K562 (cell line): ENCODE results near the gene MAGI1. TPM values are rescaled to one million over a fixed set of nuclear protein-coding genes. Genes with fewer than 3 reads are reported as not detected.
A peak's percentile ranks its signal among the peaks of the same experiment; 100 is the strongest.

Source experiments
- CTCF ChIP-seq, 3 experiments: IDR thresholded peaks in 2 of 3; conservative IDR thresholded peaks in 1 of 3; 2 replicates each; pipeline ENCODE4 v1.5.1; 2011 to 2012; ENCODE audit warnings: low read length in 3 of 3, mild to moderate bottlenecking in 3 of 3, control low read depth in 2 of 3, improper control_type of control experiment in 1 of 3, inconsistent platforms in 1 of 3, low read depth in 1 of 3, mixed read lengths in 1 of 3, moderate library complexity in 1 of 3; ENCODE audit not compliant: insufficient read depth in 2 of 3
- ETS1 ChIP-seq: conservative IDR thresholded peaks from 2 replicates; pipeline ENCODE4 v1.6.1; 2011; ENCODE audit warnings: low read depth, mild to moderate bottlenecking, low read length; ENCODE audit not compliant: control insufficient read depth
- GATAD2B ChIP-seq: fragments of 450-650 bp; IDR thresholded peaks from 2 replicates; pipeline ENCODE4 v1.6.1; 2017; ENCODE audit warnings: mild to moderate bottlenecking, borderline replicate concordance
- HDGF ChIP-seq: fragments of 450-650 bp; IDR thresholded peaks from 2 replicates; pipeline ENCODE4 v1.6.1; 2016
- HOXB6 ChIP-seq: fragments of 250-450 bp; sonication (Bioruptor Pico); IDR thresholded peaks from 2 replicates; pipeline ENCODE4 v1.5.1; 2022; ENCODE audit warnings: mild to moderate bottlenecking, borderline replicate concordance
- MAFK ChIP-seq: IDR thresholded peaks from 2 replicates; pipeline ENCODE4 v1.6.1; 2011; ENCODE audit warnings: low read length, improper control_type of control experiment
- MCM2 ChIP-seq: fragments of 450-650 bp; IDR thresholded peaks from 2 replicates; pipeline ENCODE4 v1.6.1; 2017; ENCODE audit warnings: low read depth, mild to moderate bottlenecking
- POLR2G ChIP-seq: fragments of 200-400 bp; formaldehyde crosslinking; IDR thresholded peaks from 2 replicates; pipeline ENCODE4 v1.6.1; 2017; ENCODE audit warnings: low read depth, mild to moderate bottlenecking, antibody characterized with exemption, low read length, moderate library complexity
- PRDM10 ChIP-seq: fragments of 450-650 bp; IDR thresholded peaks from 2 replicates; pipeline ENCODE4 v1.6.1; 2018; ENCODE audit not compliant: partially characterized antibody
- PREB ChIP-seq: sonication (generic); formaldehyde crosslinking; IDR thresholded peaks from 2 replicates; pipeline ENCODE4 v1.8.1; 2023; ENCODE audit warnings: mild to moderate bottlenecking, missing genetic modification reagents
- SRSF7 ChIP-seq: fragments of 200-400 bp; formaldehyde crosslinking; optimal IDR thresholded peaks from 2 replicates; pipeline ENCODE3; 2017; ENCODE audit warnings: mild to moderate bottlenecking, low read depth, low read length
- TAF1 ChIP-seq: IDR thresholded peaks from 2 replicates; pipeline ENCODE4 v1.6.1; 2011; ENCODE audit warnings: mild to moderate bottlenecking, low read length, moderate library complexity; ENCODE audit not compliant: insufficient read depth, control insufficient read depth, severe bottlenecking; ENCODE audit errors: extremely low read depth
- WHSC1 ChIP-seq: IDR thresholded peaks from one replicate; pipeline ENCODE4 v1.6.1; 2012; ENCODE audit warnings: low read length, control low read depth, inconsistent platforms
- ZBTB1 ChIP-seq: sonication (generic); formaldehyde crosslinking; IDR thresholded peaks from 2 replicates; pipeline ENCODE4 v1.8.1; 2023; ENCODE audit warnings: missing genetic modification reagents, low read depth, mild to moderate bottlenecking, borderline replicate concordance
- ZFPM2 ChIP-seq: fragments of 250-450 bp; sonication (Bioruptor Pico); IDR thresholded peaks from 2 replicates; pipeline ENCODE4 v1.5.1; 2022; ENCODE audit warnings: mild to moderate bottlenecking
- ZNF12 ChIP-seq: sonication (generic); formaldehyde crosslinking; IDR thresholded peaks from 2 replicates; pipeline ENCODE4 v1.4.0; 2020; ENCODE audit warnings: mild to moderate bottlenecking, missing genetic modification reagents
- ZNF280A ChIP-seq: fragments of 450-650 bp; IDR thresholded peaks from 2 replicates; pipeline ENCODE4 v1.6.1; 2018; ENCODE audit warnings: mild to moderate bottlenecking, low read depth; ENCODE audit not compliant: partially characterized antibody
- ZNF696 ChIP-seq: fragments of 250-450 bp; sonication (Bioruptor Pico); conservative IDR thresholded peaks from 2 replicates; pipeline ENCODE4 v1.4.0; 2020; ENCODE audit warnings: mild to moderate bottlenecking, moderate library complexity
- polyA plus RNA-seq, 8 experiments: library from polyadenylated mRNA; depleted of rRNA in 4 of 8; stranded (reverse) in 5 of 8; unstranded in 3 of 8; fragments of >200 nt; fragmentation: Nextera tagmentation in 2 of 8; fragmentation: Illumina TruSeq in 1 of 8; extraction: Ambion mirVana in 2 of 8; extraction: Trizol in 1 of 8; gene quantifications; 2 replicates each; pipeline versions ENCODE4 v1.2.1 to v1.2.3, GENCODE V29; 2011 to 2014; ENCODE audit warnings: inconsistent platforms in 1 of 8, missing spikeins in 1 of 8
- total RNA-seq, 7 experiments: library from RNA; depleted of rRNA in 6 of 7; stranded (reverse); fragments of >200 nt in 6 of 7; fragmentation: Illumina TruSeq in 2 of 7; extraction: Trizol in 2 of 7; gene quantifications; 2 replicates each; pipeline versions ENCODE4 v1.2.1 to v1.2.3, GENCODE V29; 2011 to 2021; ENCODE audit warnings: low replicate concordance in 1 of 7

MAGI1 gene
- total and polyA plus RNA-seq, 9 of the 15 experiments (the other 6 are each of a cell fraction or from before 2014, with no cell fraction given), result 7.8 to 59.4 (median 43.2) TPM

GRCh38 chr3:65587650-65588439, 450.9 kb downstream of the MAGI1 start (continued):
- TF ChIP-seq GATAD2B (peak; percentile 77; the same call in 1 of the 2 replicates), HOXB6 (no peak), WHSC1 (no peak), MAFK (no peak), ZFPM2 (no peak), TAF1 (no peak), CTCF (IDR thresholded peaks at IDR 0.05 in 2 of 3, conservative IDR thresholded peaks at IDR 0.05 in 1 of 3; ENCODE audit: insufficient read depth in 2 of 3, low read depth in 1 of 3, low read length in 3 of 3) (no peak), ZNF280A (no peak), POLR2G (no peak), MCM2 (no peak), ETS1 (no peak), ZBTB1 (CRISPR knock-in tag) (no peak), HDGF (no peak), PRDM10 (no peak), ZNF12 (CRISPR knock-in tag) (no peak), PREB (CRISPR knock-in tag) (no peak), SRSF7 (no peak), ZNF696 (no peak)
